Measurements from ENCODE around the gene LBR.

The LBR gene

DNA sequence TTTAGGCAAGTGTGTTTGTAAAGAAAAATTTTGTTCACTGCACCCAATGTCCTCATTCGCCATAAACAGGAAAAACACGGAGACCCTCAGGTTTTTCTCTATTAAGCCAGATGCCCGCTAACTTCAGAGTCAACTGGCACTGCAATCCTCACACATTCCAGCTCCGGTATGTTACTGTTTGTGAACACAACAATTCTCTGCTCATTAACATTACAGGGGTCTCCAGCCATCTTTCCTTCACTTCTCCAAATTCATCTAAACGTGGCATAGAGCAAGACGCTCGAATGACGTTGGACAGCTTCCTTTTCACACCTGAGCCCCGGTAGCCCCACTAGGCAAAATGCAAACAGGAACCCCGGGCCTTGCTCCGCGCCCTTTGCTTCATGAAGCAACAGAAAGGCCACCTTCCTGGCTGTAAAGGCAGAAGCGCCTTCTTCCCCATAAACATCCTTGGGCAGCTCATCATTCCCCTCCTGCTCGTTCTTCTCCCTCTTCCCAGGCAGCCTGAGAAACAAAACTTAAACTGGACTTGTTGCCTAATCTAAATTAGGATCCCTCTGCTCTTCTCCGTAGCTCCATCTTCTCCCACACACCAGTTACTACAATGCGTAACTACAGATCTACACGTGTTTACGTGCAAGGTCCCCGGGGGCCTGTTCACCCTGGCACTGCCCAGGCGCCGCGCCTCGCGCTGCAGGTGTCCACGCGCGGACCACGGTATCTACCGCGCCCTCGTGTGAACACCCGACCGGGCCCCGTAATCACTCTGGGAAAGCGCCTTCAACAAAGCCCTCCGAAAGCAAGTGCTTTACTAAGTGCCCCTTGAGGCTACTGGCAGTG, 1.2 kb downstream of the LBR start (continued):
- TF ChIP-seq ARNTL (CRISPR knock-in tag; IDR thresholded peaks at IDR 0.05; ENCODE audit: borderline replicate concordance, low read depth): no peak
- no peak for TF ChIP-seq ZNF565 (CRISPR knock-in tag; conservative IDR thresholded peaks at IDR 0.05; ENCODE audit: low read depth)
- no peak for TF ChIP-seq OSR1 (CRISPR knock-in tag; IDR thresholded peaks at IDR 0.05)
- TF ChIP-seq, protein P1, sequence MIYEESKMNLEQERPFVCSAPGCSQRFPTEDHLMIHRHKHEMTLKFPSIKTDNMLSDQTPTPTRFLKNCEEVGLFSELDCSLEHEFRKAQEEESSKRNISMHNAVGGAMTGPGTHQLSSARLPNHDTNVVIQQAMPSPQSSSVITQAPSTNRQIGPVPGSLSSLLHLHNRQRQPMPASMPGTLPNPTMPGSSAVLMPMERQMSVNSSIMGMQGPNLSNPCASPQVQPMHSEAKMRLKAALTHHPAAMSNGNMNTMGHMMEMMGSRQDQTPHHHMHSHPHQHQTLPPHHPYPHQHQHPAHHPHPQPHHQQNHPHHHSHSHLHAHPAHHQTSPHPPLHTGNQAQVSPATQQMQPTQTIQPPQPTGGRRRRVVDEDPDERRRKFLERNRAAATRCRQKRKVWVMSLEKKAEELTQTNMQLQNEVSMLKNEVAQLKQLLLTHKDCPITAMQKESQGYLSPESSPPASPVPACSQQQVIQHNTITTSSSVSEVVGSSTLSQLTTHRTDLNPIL (CRISPR knock-in tag; IDR thresholded peaks at IDR 0.05; ENCODE audit: low read depth): no peak
- no peak for TF ChIP-seq ESRRG (CRISPR knock-in tag; IDR thresholded peaks at IDR 0.05)
- TF ChIP-seq BACH2 (CRISPR knock-in tag; IDR thresholded peaks at IDR 0.05; ENCODE audit: borderline replicate concordance): no peak

DNA sequence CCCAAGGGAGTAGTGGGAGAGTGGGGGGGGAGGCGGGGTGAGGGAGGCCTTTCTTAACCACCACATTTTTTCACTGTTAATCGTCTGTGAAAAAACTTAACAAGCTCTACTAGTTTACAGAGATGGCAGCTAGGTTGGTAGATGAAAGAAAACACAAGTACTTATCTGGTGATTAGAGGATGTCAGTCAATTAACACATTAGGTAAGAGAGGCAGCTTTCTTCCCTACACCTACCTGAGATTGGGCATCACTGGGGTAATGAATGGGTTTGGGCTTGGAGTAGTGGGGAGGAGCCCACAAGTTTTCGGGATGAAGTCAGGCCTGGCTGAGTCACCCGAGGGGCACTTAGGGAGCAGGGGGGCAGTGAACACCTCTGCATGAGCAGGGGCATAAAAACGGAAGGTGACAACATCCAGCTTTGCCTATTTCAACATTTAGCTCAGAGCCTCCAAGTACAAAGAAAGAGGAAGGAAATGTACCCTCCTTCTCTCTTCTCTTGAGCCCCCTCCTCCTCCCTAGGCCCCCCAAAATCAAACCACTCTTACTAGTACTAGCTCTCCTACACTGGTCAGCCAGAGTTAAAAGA, 2.5 kb downstream of the LBR start:
- TF ChIP-seq ZFP3 (CRISPR knock-in tag; IDR thresholded peaks at IDR 0.05) (no peak), SNAI2 (CRISPR knock-in tag; IDR thresholded peaks at IDR 0.05) (no peak), ZNF565 (CRISPR knock-in tag; conservative IDR thresholded peaks at IDR 0.05; ENCODE audit: low read depth) (no peak), OSR1 (CRISPR knock-in tag; IDR thresholded peaks at IDR 0.05) (no peak), BACH2 (CRISPR knock-in tag; IDR thresholded peaks at IDR 0.05; ENCODE audit: borderline replicate concordance) (no peak), GLIS3 (CRISPR knock-in tag; IDR thresholded peaks at IDR 0.05) (no peak), ZC3H10 (CRISPR knock-in tag; IDR thresholded peaks at IDR 0.05) (no peak)
- TF ChIP-seq, protein P2, sequence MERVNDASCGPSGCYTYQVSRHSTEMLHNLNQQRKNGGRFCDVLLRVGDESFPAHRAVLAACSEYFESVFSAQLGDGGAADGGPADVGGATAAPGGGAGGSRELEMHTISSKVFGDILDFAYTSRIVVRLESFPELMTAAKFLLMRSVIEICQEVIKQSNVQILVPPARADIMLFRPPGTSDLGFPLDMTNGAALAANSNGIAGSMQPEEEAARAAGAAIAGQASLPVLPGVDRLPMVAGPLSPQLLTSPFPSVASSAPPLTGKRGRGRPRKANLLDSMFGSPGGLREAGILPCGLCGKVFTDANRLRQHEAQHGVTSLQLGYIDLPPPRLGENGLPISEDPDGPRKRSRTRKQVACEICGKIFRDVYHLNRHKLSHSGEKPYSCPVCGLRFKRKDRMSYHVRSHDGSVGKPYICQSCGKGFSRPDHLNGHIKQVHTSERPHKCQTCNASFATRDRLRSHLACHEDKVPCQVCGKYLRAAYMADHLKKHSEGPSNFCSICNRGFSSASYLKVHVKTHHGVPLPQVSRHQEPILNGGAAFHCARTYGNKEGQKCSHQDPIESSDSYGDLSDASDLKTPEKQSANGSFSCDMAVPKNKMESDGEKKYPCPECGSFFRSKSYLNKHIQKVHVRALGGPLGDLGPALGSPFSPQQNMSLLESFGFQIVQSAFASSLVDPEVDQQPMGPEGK (CRISPR knock-in tag; IDR thresholded peaks at IDR 0.05; ENCODE audit: borderline replicate concordance): no peak
- ATAC-seq: no peak

DNA sequence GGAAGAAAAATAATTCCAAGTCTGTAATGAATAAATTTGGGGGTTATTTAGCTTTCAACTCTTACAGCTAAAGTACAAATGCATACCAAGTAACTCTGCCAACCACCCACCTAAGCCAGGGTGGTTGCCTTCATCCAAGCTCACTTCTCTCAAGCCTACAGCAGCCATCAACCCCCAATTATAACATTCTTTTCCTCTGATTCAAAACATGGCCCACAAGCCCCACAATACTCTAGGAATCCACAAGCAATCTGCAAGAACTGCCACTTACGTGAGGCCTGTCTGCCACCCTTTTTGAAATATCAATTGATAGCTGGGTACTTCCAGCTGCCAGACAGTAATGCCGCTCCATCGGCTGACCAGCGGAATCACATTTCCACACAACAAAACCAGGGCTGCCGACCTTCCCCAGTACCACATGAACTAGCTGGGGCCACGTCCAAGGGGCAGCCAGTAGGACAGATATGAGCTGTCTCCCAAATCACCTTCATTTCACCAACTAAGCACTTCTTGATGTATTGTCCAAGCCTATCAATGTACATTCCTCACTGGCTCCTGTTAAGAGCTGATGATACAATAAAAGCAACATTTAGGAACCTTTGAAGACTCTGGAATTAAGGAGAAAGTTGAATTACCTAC, 3.2 kb downstream of the LBR start:
- peak; percentile 3; the same call in 2 of the 3 replicates for ATAC-seq
- TF ChIP-seq ZFP30 (CRISPR knock-in tag; IDR thresholded peaks at IDR 0.05) (no peak), CSDC2 (CRISPR knock-in tag; IDR thresholded peaks at IDR 0.05) (no peak), BACH2 (CRISPR knock-in tag; IDR thresholded peaks at IDR 0.05; ENCODE audit: borderline replicate concordance) (no peak), SNAI2 (CRISPR knock-in tag; IDR thresholded peaks at IDR 0.05) (no peak), TCF4 (CRISPR knock-in tag; IDR thresholded peaks at IDR 0.05; ENCODE audit: borderline replicate concordance) (no peak), ZFP3 (CRISPR knock-in tag; IDR thresholded peaks at IDR 0.05) (no peak), PPARA (CRISPR knock-in tag; IDR thresholded peaks at IDR 0.05; ENCODE audit: borderline replicate concordance) (no peak), GLIS3 (CRISPR knock-in tag; IDR thresholded peaks at IDR 0.05) (no peak), ZNF565 (CRISPR knock-in tag; conservative IDR thresholded peaks at IDR 0.05; ENCODE audit: low read depth) (no peak), RARB (CRISPR knock-in tag; IDR thresholded peaks at IDR 0.05) (no peak), ESRRG (CRISPR knock-in tag; IDR thresholded peaks at IDR 0.05) (no peak), ARNTL (CRISPR knock-in tag; IDR thresholded peaks at IDR 0.05; ENCODE audit: borderline replicate concordance, low read depth) (no peak), ZC3H10 (CRISPR knock-in tag; IDR thresholded peaks at IDR 0.05) (no peak), ISL1 (CRISPR knock-in tag; IDR thresholded peaks at IDR 0.05) (no peak), OSR1 (CRISPR knock-in tag; IDR thresholded peaks at IDR 0.05) (no peak), ZNF8 (CRISPR knock-in tag; IDR thresholded peaks at IDR 0.05) (no peak)
- TF ChIP-seq, protein P1 (CRISPR knock-in tag; IDR thresholded peaks at IDR 0.05; ENCODE audit: low read depth): no peak
- TF ChIP-seq, protein P3, sequence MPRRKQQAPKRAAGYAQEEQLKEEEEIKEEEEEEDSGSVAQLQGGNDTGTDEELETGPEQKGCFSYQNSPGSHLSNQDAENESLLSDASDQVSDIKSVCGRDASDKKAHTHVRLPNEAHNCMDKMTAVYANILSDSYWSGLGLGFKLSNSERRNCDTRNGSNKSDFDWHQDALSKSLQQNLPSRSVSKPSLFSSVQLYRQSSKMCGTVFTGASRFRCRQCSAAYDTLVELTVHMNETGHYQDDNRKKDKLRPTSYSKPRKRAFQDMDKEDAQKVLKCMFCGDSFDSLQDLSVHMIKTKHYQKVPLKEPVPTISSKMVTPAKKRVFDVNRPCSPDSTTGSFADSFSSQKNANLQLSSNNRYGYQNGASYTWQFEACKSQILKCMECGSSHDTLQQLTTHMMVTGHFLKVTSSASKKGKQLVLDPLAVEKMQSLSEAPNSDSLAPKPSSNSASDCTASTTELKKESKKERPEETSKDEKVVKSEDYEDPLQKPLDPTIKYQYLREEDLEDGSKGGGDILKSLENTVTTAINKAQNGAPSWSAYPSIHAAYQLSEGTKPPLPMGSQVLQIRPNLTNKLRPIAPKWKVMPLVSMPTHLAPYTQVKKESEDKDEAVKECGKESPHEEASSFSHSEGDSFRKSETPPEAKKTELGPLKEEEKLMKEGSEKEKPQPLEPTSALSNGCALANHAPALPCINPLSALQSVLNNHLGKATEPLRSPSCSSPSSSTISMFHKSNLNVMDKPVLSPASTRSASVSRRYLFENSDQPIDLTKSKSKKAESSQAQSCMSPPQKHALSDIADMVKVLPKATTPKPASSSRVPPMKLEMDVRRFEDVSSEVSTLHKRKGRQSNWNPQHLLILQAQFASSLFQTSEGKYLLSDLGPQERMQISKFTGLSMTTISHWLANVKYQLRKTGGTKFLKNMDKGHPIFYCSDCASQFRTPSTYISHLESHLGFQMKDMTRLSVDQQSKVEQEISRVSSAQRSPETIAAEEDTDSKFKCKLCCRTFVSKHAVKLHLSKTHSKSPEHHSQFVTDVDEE (CRISPR knock-in tag; IDR thresholded peaks at IDR 0.05): no peak
- TF ChIP-seq, protein P2 (CRISPR knock-in tag; IDR thresholded peaks at IDR 0.05; ENCODE audit: borderline replicate concordance): no peak
- TF ChIP-seq, protein P4, sequence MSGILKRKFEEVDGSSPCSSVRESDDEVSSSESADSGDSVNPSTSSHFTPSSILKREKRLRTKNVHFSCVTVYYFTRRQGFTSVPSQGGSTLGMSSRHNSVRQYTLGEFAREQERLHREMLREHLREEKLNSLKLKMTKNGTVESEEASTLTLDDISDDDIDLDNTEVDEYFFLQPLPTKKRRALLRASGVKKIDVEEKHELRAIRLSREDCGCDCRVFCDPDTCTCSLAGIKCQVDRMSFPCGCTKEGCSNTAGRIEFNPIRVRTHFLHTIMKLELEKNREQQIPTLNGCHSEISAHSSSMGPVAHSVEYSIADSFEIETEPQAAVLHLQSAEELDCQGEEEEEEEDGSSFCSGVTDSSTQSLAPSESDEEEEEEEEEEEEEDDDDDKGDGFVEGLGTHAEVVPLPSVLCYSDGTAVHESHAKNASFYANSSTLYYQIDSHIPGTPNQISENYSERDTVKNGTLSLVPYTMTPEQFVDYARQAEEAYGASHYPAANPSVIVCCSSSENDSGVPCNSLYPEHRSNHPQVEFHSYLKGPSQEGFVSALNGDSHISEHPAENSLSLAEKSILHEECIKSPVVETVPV (CRISPR knock-in tag; IDR thresholded peaks at IDR 0.05): no peak
